ENCODE results near the gene PHF2. TPM values are rescaled to one million over a fixed set of nuclear protein-coding genes. Genes with fewer than 3 reads are reported as not detected.

PHF2 gene
- total and polyA plus RNA-seq, 2 donors (not counting 1 experiment from before 2014, with no cell fraction given) = 11.0 to 28.8 TPM

DNA sequence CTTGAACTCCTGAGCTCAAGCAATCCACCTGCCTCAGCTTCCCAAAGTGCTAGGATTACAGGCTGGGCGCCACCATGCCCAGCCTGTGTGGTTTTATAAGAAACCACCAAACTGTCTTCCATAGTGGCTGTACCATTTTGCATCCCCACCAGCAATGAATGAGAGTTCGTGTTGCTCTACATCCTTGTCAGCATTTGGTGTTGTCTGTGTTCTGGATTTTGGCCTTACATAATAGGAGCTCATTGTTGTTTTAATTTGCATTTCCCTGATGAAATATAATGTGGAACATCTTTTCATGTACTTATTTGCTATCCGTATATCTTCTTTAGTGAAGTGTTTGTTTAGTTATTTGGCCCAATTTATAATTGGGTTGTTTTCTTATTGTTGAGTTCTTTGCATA lies 29.8 kb downstream of the PHF2 start:
- no peak overlapping the region for H2AFZ ChIP-seq (ENCODE audit: insufficient read depth, low read depth, low read length, poor library complexity, severe bottlenecking)
- no peak overlapping the region for H3K9ac ChIP-seq (ENCODE audit: low read length)
- no peak overlapping the region for H3K4me3 Mint-ChIP-seq
- H3K27me3 Mint-ChIP-seq = no peaks in the 10 kb centered on the region
- H3K9me3 Mint-ChIP-seq (ENCODE audit: insufficient read depth) = peaks cover 12% of the 10 kb centered on the region
- H3K27me3 ChIP-seq (replicated peaks in 1 of 4; ENCODE audit: control extremely low read depth in 1 of 4, control insufficient read depth in 3 of 4, insufficient read depth in 4 of 4, low read length in 3 of 4) = no peaks in the 10 kb centered on the region
- CTCF ChIA-PET = no interaction called here
- peaks cover 16% of the 10 kb centered on the region for H3K4me1 Mint-ChIP-seq
- H3K4me1 ChIP-seq (ENCODE audit: control insufficient read depth in 2 of 2, insufficient read depth in 2 of 2, low read length in 2 of 2) = peaks cover 3 to 14% of the 10 kb centered on the region in 2 donors
- peaks cover 0 to 29% (median 14%) of the 10 kb centered on the region in 3 donors for H3K9me3 ChIP-seq (ENCODE audit: control extremely low read depth in 1 of 3, control insufficient read depth in 2 of 3, insufficient read depth in 1 of 3, low read length in 2 of 3)
- no peak overlapping the region for H3K4me3 ChIP-seq (ENCODE audit: control extremely low read depth in 1 of 5, extremely low read depth in 1 of 5, insufficient read depth in 1 of 5, low read depth in 2 of 5, low read length in 4 of 5)
- no peak overlapping the region for H3K27ac ChIP-seq (ENCODE audit: low read length in 2 of 2)
- no CpG with 5 or more reads among the region's 3 CpGs for WGBS (ENCODE audit: insufficient coverage)
- no peaks in the 10 kb centered on the region for H3K36me3 ChIP-seq (replicated peaks in 1 of 2; ENCODE audit: control extremely low read depth in 1 of 2, control insufficient read depth in 1 of 2, extremely low read depth in 1 of 2, insufficient read depth in 2 of 2, low read length in 1 of 2)
- no peak overlapping the region for H3K4me2 ChIP-seq (replicated peaks; ENCODE audit: low read depth, low read length, poor library complexity, severe bottlenecking)
- ATAC-seq (ENCODE audit: low read depth) (no peak), DNase-seq (no peak)
- intact Hi-C loops (cut with micrococcal nuclease) = no loop called here
- no peak for TF ChIP-seq EZH2 (IDR thresholded peaks at IDR 0.05; ENCODE audit: borderline replicate concordance, insufficient read depth, low read depth, low read length, poor library complexity, severe bottlenecking)
- TF ChIP-seq, protein P1, sequence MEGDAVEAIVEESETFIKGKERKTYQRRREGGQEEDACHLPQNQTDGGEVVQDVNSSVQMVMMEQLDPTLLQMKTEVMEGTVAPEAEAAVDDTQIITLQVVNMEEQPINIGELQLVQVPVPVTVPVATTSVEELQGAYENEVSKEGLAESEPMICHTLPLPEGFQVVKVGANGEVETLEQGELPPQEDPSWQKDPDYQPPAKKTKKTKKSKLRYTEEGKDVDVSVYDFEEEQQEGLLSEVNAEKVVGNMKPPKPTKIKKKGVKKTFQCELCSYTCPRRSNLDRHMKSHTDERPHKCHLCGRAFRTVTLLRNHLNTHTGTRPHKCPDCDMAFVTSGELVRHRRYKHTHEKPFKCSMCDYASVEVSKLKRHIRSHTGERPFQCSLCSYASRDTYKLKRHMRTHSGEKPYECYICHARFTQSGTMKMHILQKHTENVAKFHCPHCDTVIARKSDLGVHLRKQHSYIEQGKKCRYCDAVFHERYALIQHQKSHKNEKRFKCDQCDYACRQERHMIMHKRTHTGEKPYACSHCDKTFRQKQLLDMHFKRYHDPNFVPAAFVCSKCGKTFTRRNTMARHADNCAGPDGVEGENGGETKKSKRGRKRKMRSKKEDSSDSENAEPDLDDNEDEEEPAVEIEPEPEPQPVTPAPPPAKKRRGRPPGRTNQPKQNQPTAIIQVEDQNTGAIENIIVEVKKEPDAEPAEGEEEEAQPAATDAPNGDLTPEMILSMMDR (IDR thresholded peaks at IDR 0.05) = no peak
- peaks cover 25% of the 10 kb centered on the region for H4K20me1 ChIP-seq (ENCODE audit: control insufficient read depth, insufficient read depth, low read length, poor library complexity, severe bottlenecking)
- peaks cover 76% of the 10 kb centered on the region for H3K79me2 ChIP-seq (ENCODE audit: control insufficient read depth, insufficient read depth, low read length)
- H3K27ac Mint-ChIP-seq = no peak overlapping the region
- POLR2A ChIA-PET = no interaction called here

DNA sequence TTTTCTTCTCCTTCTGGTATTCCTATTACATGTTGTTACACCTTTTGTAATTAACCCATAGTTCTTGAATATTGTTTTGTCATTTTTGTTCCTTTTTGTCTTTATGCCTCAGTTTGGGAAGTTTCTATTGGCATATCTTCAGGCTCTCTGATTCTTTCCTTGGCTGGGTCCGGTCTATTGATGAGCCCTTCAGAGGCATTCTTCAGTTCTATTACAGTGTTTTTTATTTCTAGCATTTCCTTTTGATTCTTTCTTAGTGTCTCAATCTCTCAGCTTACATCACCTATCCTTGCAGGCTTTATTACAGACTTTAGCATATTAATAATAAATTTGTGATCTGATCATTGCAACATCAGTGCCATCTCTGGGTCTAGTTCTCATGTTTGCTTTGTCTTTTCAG lies 33.8 kb downstream of the PHF2 start:
- WGBS (ENCODE audit: insufficient coverage) = no CpG with 5 or more reads among the region's 1 CpG
- intact Hi-C loops (cut with micrococcal nuclease) = no loop called here

More for the DNA sequence above, 33.8 kb downstream of the PHF2 start:
- H3K4me1 Mint-ChIP-seq = peaks cover 18% of the 10 kb centered on the region
- H3K4me1 ChIP-seq (ENCODE audit: control insufficient read depth in 2 of 2, insufficient read depth in 2 of 2, low read length in 2 of 2) = peaks cover 7 to 20% of the 10 kb centered on the region in 2 donors
- no peak overlapping the region for H3K9ac ChIP-seq (ENCODE audit: low read length)
- peaks cover 12% of the 10 kb centered on the region for H3K9me3 Mint-ChIP-seq (ENCODE audit: insufficient read depth)
- no peaks in the 10 kb centered on the region for H3K27me3 Mint-ChIP-seq
- DNase-seq (no peak), ATAC-seq (ENCODE audit: low read depth) (no peak)
- no peaks in the 10 kb centered on the region for H3K27me3 ChIP-seq (replicated peaks in 1 of 4; ENCODE audit: control extremely low read depth in 1 of 4, control insufficient read depth in 3 of 4, insufficient read depth in 4 of 4, low read length in 3 of 4)
- H3K9me3 ChIP-seq (ENCODE audit: control extremely low read depth in 1 of 3, control insufficient read depth in 2 of 3, insufficient read depth in 1 of 3, low read length in 2 of 3) = peaks cover 0 to 21% (median 14%) of the 10 kb centered on the region in 3 donors
- H3K4me3 ChIP-seq (ENCODE audit: control extremely low read depth in 1 of 5, extremely low read depth in 1 of 5, insufficient read depth in 1 of 5, low read depth in 2 of 5, low read length in 4 of 5) = no peak overlapping the region
- H3K36me3 ChIP-seq (replicated peaks in 1 of 2; ENCODE audit: control extremely low read depth in 1 of 2, control insufficient read depth in 1 of 2, extremely low read depth in 1 of 2, insufficient read depth in 2 of 2, low read length in 1 of 2) = no peaks in the 10 kb centered on the region
- H3K27ac Mint-ChIP-seq = no peak overlapping the region
- POLR2A ChIA-PET = no interaction called here
- CTCF ChIA-PET = no interaction called here
- H2AFZ ChIP-seq (ENCODE audit: insufficient read depth, low read depth, low read length, poor library complexity, severe bottlenecking) = no peak overlapping the region
- no peak for TF ChIP-seq EZH2 (IDR thresholded peaks at IDR 0.05; ENCODE audit: borderline replicate concordance, insufficient read depth, low read depth, low read length, poor library complexity, severe bottlenecking)
- TF ChIP-seq, protein P1 (IDR thresholded peaks at IDR 0.05) = no peak
- peaks cover 66% of the 10 kb centered on the region for H3K79me2 ChIP-seq (ENCODE audit: control insufficient read depth, insufficient read depth, low read length)
- no peak overlapping the region for H3K4me3 Mint-ChIP-seq
- peaks cover 13% of the 10 kb centered on the region for H4K20me1 ChIP-seq (ENCODE audit: control insufficient read depth, insufficient read depth, low read length, poor library complexity, severe bottlenecking)
- no peak overlapping the region for H3K4me2 ChIP-seq (replicated peaks; ENCODE audit: low read depth, low read length, poor library complexity, severe bottlenecking)
- H3K27ac ChIP-seq (ENCODE audit: low read length in 2 of 2) = no peak overlapping the region
